Measurements from ENCODE around the gene PCCA.

Gene PCCA

GRCh38 chr13:100088644-100089464, at the start of gene PCCA:
Gene PCCA (plus strand): TSS chr13:100089093. CDS start chr13:100089121, 28 bp downstream.
- H3K4me3 ChIP-seq (replicated peaks; ENCODE audit: low read depth, low read length): peak within 1 kb of the TSS; percentile 87
- peak; percentile 93 for DNase-seq (ENCODE audit: low read depth)
- no peak for TF ChIP-seq CTCF (IDR thresholded peaks at IDR 0.05; ENCODE audit: low read length, missing control alignments)

- H3K4me3 ChIP-seq (replicated peaks; ENCODE audit: low read depth, low read length): no peak overlapping the region
- no peak for DNase-seq (ENCODE audit: low read depth)
- TF ChIP-seq CTCF (IDR thresholded peaks at IDR 0.05; ENCODE audit: low read length, missing control alignments): no peak
Measured at GRCh38 chr13:100039740-100040139, 49.2 kb upstream of the PCCA start.

- DNase-seq (ENCODE audit: low read depth): no peak
- no peak overlapping the region for H3K4me3 ChIP-seq (replicated peaks; ENCODE audit: low read depth, low read length)
- no peak for TF ChIP-seq CTCF (IDR thresholded peaks at IDR 0.05; ENCODE audit: low read length, missing control alignments)
Measured at GRCh38 chr13:100040196-100040595, 48.7 kb upstream of the PCCA start.

GRCh38 chr13:100044936-100045335, 44.0 kb upstream of the PCCA start:
- DNase-seq (ENCODE audit: low read depth): no peak
- no peak for TF ChIP-seq CTCF (IDR thresholded peaks at IDR 0.05; ENCODE audit: low read length, missing control alignments)
- H3K4me3 ChIP-seq (replicated peaks; ENCODE audit: low read depth, low read length): no peak overlapping the region

GRCh38 chr13:100045355-100045754, 43.5 kb upstream of the PCCA start:
- DNase-seq (ENCODE audit: low read depth): no peak
- no peak overlapping the region for H3K4me3 ChIP-seq (replicated peaks; ENCODE audit: low read depth, low read length)
- TF ChIP-seq CTCF (IDR thresholded peaks at IDR 0.05; ENCODE audit: low read length, missing control alignments): no peak

- no peak for DNase-seq (ENCODE audit: low read depth)
- no peak for TF ChIP-seq CTCF (IDR thresholded peaks at IDR 0.05; ENCODE audit: low read length, missing control alignments)
- no peak overlapping the region for H3K4me3 ChIP-seq (replicated peaks; ENCODE audit: low read depth, low read length)
Measured at GRCh38 chr13:100051070-100051469, 37.8 kb upstream of the PCCA start.

- no peak overlapping the region for H3K4me3 ChIP-seq (replicated peaks; ENCODE audit: low read depth, low read length)
- DNase-seq (ENCODE audit: low read depth): no peak
- TF ChIP-seq CTCF (IDR thresholded peaks at IDR 0.05; ENCODE audit: low read length, missing control alignments): no peak
Measured at GRCh38 chr13:100059827-100060226, 29.1 kb upstream of the PCCA start.

Data from fibroblast of pulmonary artery (primary cell).